T-cell (primary cell): ENCODE data around the gene TSC1. TPM values are rescaled to one million over a fixed set of nuclear protein-coding genes. Genes with fewer than 3 reads are reported as not detected.
A peak's percentile ranks its signal among the peaks of the same experiment; 100 is the strongest.

Experiments
- ATAC-seq, 4 experiments: fragments of 200-7000 bp in 3 of 4; fragments of 150-1000 bp in 1 of 4; cut with Tn5 transposase; replicated peaks in 1 of 4; 1 replicate in 3 of 4; 2 replicates in 1 of 4; pipeline ENCODE4 v1.10.0; 2021; ENCODE audit warnings: moderate library complexity in 3 of 4, mild to moderate bottlenecking in 2 of 4, moderate number of reproducible peaks in 1 of 4
- CTCF ChIA-PET, 2 donors: fragments of 300-600 bp; sonication (Branson Sonifier 250); formaldehyde crosslinking; loops; one replicate each; lab custom pipeline; 2022; ENCODE audit warnings: antibody characterized with exemption in 2 of 2; lab: Charles Lee
- POLR2A ChIA-PET, 2 donors: fragments of 300-600 bp; sonication (Branson Sonifier 250); formaldehyde crosslinking; loops; one replicate each; lab custom pipeline; 2022; ENCODE audit warnings: antibody characterized with exemption in 2 of 2; lab: Charles Lee
- DNase-seq, 35 experiments: peaks; one replicate each; pipeline versions ENCODE4 v3.0.0 to v3.0.0-alpha.2; 2013 to 2023
- H3K27ac ChIP-seq: one replicate; pipeline ENCODE4 v1.5.1; 2013; ENCODE audit warnings: low read length
- H3K27me3 ChIP-seq, 2 experiments: replicated peaks in 1 of 2; 1 replicate in 1 of 2; 2 replicates in 1 of 2; pipeline versions ENCODE4 v1.6.1 to v1.7.0; 2013; ENCODE audit warnings: low read length in 1 of 2, mixed read lengths in 1 of 2; ENCODE audit not compliant: control insufficient read depth in 2 of 2, insufficient read depth in 2 of 2; ENCODE audit errors: extremely low read depth in 1 of 2
- H3K36me3 ChIP-seq, 2 donors: 1 replicate in 1 of 2; 2 replicates in 1 of 2; pipeline versions ENCODE4 v1.6.1 to v1.7.0; 2013; ENCODE audit warnings: low read length in 1 of 2; ENCODE audit not compliant: control insufficient read depth in 2 of 2, insufficient read depth in 1 of 2; ENCODE audit errors: extremely low read depth in 1 of 2
- H3K4me1 ChIP-seq, 2 experiments: 1 replicate in 1 of 2; 2 replicates in 1 of 2; pipeline versions ENCODE4 v1.6.1 to v1.7.0; 2013; ENCODE audit warnings: low read length in 2 of 2, mixed read lengths in 1 of 2; ENCODE audit not compliant: insufficient read depth in 2 of 2, control insufficient read depth in 1 of 2; ENCODE audit errors: extremely low read depth in 1 of 2
- H3K4me3 ChIP-seq, 2 donors: 1 replicate in 1 of 2; 2 replicates in 1 of 2; pipeline versions ENCODE4 v1.5.1 to v1.7.0; 2013; ENCODE audit warnings: mild to moderate bottlenecking in 2 of 2, low read length in 1 of 2, moderate library complexity in 1 of 2; ENCODE audit not compliant: control insufficient read depth in 1 of 2; ENCODE audit errors: extremely low read depth in 1 of 2
- H3K9me3 ChIP-seq: 2 replicates; pipeline ENCODE4 v1.7.0; 2013
- H3K27ac Mint-ChIP-seq, 2 donors: one replicate each; pipeline ENCODE4 v1.8.0; 2020 to 2021; ENCODE audit warnings: mild to moderate bottlenecking in 2 of 2, mixed read lengths in 2 of 2
- H3K27me3 Mint-ChIP-seq, 2 donors: one replicate each; pipeline ENCODE4 v1.8.0; 2021 to 2022; ENCODE audit warnings: mixed read lengths in 2 of 2
- H3K36me3 Mint-ChIP-seq: one replicate; pipeline ENCODE4 v1.8.0; 2021; ENCODE audit warnings: mixed read lengths
- H3K4me1 Mint-ChIP-seq, 3 donors: one replicate each; pipeline ENCODE4 v1.8.0; 2020 to 2022; ENCODE audit warnings: mixed read lengths in 3 of 3, mild to moderate bottlenecking in 1 of 3
- H3K4me3 Mint-ChIP-seq, 3 donors: one replicate each; pipeline ENCODE4 v1.8.0; 2020 to 2022; ENCODE audit warnings: mild to moderate bottlenecking in 3 of 3, mixed read lengths in 3 of 3, moderate library complexity in 3 of 3
- H3K9me3 Mint-ChIP-seq, 3 donors: one replicate each; pipeline ENCODE4 v1.8.0; 2020 to 2022; ENCODE audit warnings: mixed read lengths in 3 of 3
- WGBS: methylation state at CpG from one replicate; pipeline ENCODE4 v1.1.5; 2013; ENCODE audit warnings: missing lambda C conversion rate; ENCODE audit not compliant: insufficient coverage; 5-methylcytosine and 5-hydroxymethylcytosine counted together
- total RNA-seq, 35 experiments: library from RNA in 6 of 35; stranded (reverse) in 6 of 35; fragments of 120-200 nt in 1 of 35; gene quantifications; one replicate each; pipeline versions ENCODE4 v1.2.1 to v1.2.4 and lab custom pipeline; 2013 to 2026

The TSC1 gene
- total RNA-seq, 5 donors from 2014 or later (not counting 1 experiment from before 2014, with no cell fraction given): 56.4 to 70.4 (median 59.8) TPM

- DNase-seq: no peak
- Histone ChIP-seq H3K27ac (no peak overlapping the region), H3K4me3 (no peak overlapping the region), H3K4me1 (peaks cover 2 to 9% of the 10 kb centered on the region in 2 experiments), H3K36me3 (peaks cover 4 to 30% of the 10 kb centered on the region in 2 donors), H3K9me3 (no peaks in the 10 kb centered on the region), H3K27me3 (no peaks in the 10 kb centered on the region)
- H3K27me3 Mint-ChIP-seq: no peaks in the 10 kb centered on the region
- ChIA-PET POLR2A (interaction anchor here in 1 of 2 donors (0.7 kb wide), 1 partner anchor 10 kb away, joined by 3 read pairs; no protein-coding TSS in a partner anchor), CTCF (no interaction called here)
- no peak overlapping the region for H3K4me3 Mint-ChIP-seq
- peaks cover 14 to 15% (median 14%) of the 10 kb centered on the region in 3 donors for H3K4me1 Mint-ChIP-seq
- H3K9me3 Mint-ChIP-seq: no peaks in the 10 kb centered on the region
- H3K36me3 Mint-ChIP-seq: peaks cover 44% of the 10 kb centered on the region
- no peak for ATAC-seq
- H3K27ac Mint-ChIP-seq: no peak overlapping the region
- 93% methylated on average over 3 of the region's 4 CpGs for WGBS
These were observed 32.3 kb downstream of the TSC1 start for GRCh38 chr9:132912131-132912530.

DNA sequence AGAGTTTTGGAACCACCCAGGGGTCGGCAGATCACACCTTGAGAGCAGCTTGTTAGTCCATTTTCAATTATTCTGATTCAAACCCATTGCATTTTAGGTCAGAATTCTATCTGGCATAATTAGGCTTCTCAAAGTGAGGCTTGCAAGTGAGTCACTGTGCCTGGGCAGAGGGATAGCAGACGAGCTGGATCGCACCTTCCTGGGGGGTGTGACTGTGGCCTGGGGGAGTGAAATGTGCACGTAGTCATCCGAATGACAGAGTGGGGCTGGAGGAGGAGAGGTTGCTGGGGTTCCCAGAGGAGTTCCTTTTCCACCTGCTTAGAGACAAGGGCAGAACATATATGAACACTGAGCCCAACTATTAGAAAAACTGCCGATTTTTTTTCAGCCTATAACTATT, 34.0 kb downstream of the TSC1 start:
- ChIA-PET CTCF (interaction anchor here in 1 of 2 donors (0.6 kb wide), 1 partner anchor 32 kb away, joined by 3 read pairs; no protein-coding TSS in a partner anchor), POLR2A (no interaction called here)
- WGBS: 94% methylated on average over 3 of the region's 6 CpGs
- DNase-seq (no peak), ATAC-seq (no peak)
- Mint-ChIP-seq H3K9me3 (no peaks in the 10 kb centered on the region), H3K4me1 (peaks cover 14 to 16% (median 14%) of the 10 kb centered on the region in 3 donors), H3K27ac (no peak overlapping the region), H3K36me3 (peaks cover 38% of the 10 kb centered on the region), H3K27me3 (no peaks in the 10 kb centered on the region), H3K4me3 (no peak overlapping the region)
- H3K9me3 ChIP-seq: no peaks in the 10 kb centered on the region
- H3K36me3 ChIP-seq: peaks cover 6 to 32% of the 10 kb centered on the region in 2 donors
- peaks cover 2 to 9% of the 10 kb centered on the region in 2 experiments for H3K4me1 ChIP-seq
- H3K27ac ChIP-seq: no peak overlapping the region
- H3K27me3 ChIP-seq: no peaks in the 10 kb centered on the region
- no peak overlapping the region for H3K4me3 ChIP-seq

DNA sequence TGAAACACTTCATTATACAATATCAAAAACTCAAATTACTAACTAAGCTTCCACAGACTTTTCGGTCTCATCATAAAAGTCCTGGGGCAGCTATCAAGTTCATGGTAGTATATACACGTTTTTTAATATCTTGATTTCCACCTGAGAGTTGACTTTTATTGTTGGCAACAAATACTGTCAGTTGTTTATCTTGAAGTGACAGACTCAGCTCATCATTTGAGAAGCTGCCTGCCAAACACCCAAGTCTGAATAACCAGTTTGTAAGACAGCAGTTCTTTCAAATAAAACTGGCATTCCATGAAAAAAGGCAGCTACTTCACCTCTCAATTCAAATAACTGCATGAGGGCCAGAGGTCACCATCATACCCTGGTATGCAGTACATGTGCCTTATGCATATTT, 35.1 kb downstream of the TSC1 start:
- no peaks in the 10 kb centered on the region for H3K9me3 Mint-ChIP-seq
- POLR2A ChIA-PET: interaction anchor here in 1 of 2 donors (1.0 to 1.1 kb wide), 2 partner anchors 36 to 121 kb away, joined by 3 to 7 read pairs; no protein-coding TSS in a partner anchor

GRCh38 chr9:132908635-132909034, 35.8 kb downstream of the TSC1 start:
- Mint-ChIP-seq H3K27ac (peak overlapping the region; percentile 61 to 71), H3K36me3 (peaks cover 37% of the 10 kb centered on the region), H3K4me3 (peak overlapping the region in 2 of 3 donors; percentile 4 to 25), H3K9me3 (no peaks in the 10 kb centered on the region), H3K4me1 (peaks cover 14 to 16% (median 14%) of the 10 kb centered on the region in 3 donors), H3K27me3 (no peaks in the 10 kb centered on the region)
- no peak overlapping the region for H3K4me3 ChIP-seq
- ATAC-seq (peak in 3 of 4 experiments; percentile 57 to 74 (median 64)), DNase-seq (peak in 23 of 35 experiments; percentile 2 to 69 (median 24))
- H3K27me3 ChIP-seq: no peaks in the 10 kb centered on the region
- peaks cover 2 to 9% of the 10 kb centered on the region in 2 experiments for H3K4me1 ChIP-seq
- H3K27ac ChIP-seq: no peak overlapping the region
- no CpG with 5 or more reads among the region's 7 CpGs for WGBS
- no peaks in the 10 kb centered on the region for H3K9me3 ChIP-seq
- POLR2A ChIA-PET: interaction anchor here in 1 of 2 donors (0.7 to 1.1 kb wide), 3 partner anchors 29 to 122 kb away, joined by 3 to 7 read pairs (median 5); no protein-coding TSS in a partner anchor
- CTCF ChIA-PET: interaction anchor here in 1 of 2 donors (0.7 to 1.1 kb wide), 4 partner anchors 9 to 109 kb away, joined by 3 to 8 read pairs (median 6); partner anchors contain the start of gene SPACA9
- peaks cover 7 to 37% of the 10 kb centered on the region in 2 donors for H3K36me3 ChIP-seq

More for the DNA sequence above, 35.1 kb downstream of the TSC1 start:
- H3K36me3 ChIP-seq: peaks cover 7 to 31% of the 10 kb centered on the region in 2 donors
- WGBS: no CpG with 5 or more reads among the region's 2 CpGs
- peaks cover 14 to 16% (median 14%) of the 10 kb centered on the region in 3 donors for H3K4me1 Mint-ChIP-seq
- H3K27me3 ChIP-seq: no peaks in the 10 kb centered on the region
- H3K27ac Mint-ChIP-seq: peak overlapping the region in 1 of 2 donors; percentile 71
- no peak overlapping the region for H3K27ac ChIP-seq
- peaks cover 32% of the 10 kb centered on the region for H3K36me3 Mint-ChIP-seq
- peaks cover 2 to 9% of the 10 kb centered on the region in 2 experiments for H3K4me1 ChIP-seq
- DNase-seq (no peak), ATAC-seq (no peak)
- no peak overlapping the region for H3K4me3 ChIP-seq
- H3K4me3 Mint-ChIP-seq: peak overlapping the region in 1 of 3 donors; percentile 25
- H3K27me3 Mint-ChIP-seq: no peaks in the 10 kb centered on the region
- H3K9me3 ChIP-seq: no peaks in the 10 kb centered on the region
- CTCF ChIA-PET: interaction anchor here in 1 of 2 donors (0.8 to 1.1 kb wide), 2 partner anchors 8 to 9 kb away, joined by 5 to 7 read pairs; no protein-coding TSS in a partner anchor

GRCh38 chr9:132905726-132906125, 38.7 kb downstream of the TSC1 start:
- no peaks in the 10 kb centered on the region for H3K27me3 Mint-ChIP-seq
- ChIA-PET POLR2A (no interaction called here), CTCF (interaction anchor here (0.6 kb wide), 2 partner anchors 27 to 52 kb away, joined by 3 to 4 read pairs; partner anchors contain the start of gene SPACA9 (in 1 of the 2))
- Histone ChIP-seq H3K4me3 (no peak overlapping the region), H3K36me3 (peaks cover 3 to 48% of the 10 kb centered on the region in 2 donors), H3K9me3 (no peaks in the 10 kb centered on the region), H3K27me3 (no peaks in the 10 kb centered on the region), H3K27ac (no peak overlapping the region), H3K4me1 (peaks cover 2 to 9% of the 10 kb centered on the region in 2 experiments)
- DNase-seq (no peak), ATAC-seq (no peak)
- peaks cover 14 to 22% (median 21%) of the 10 kb centered on the region in 3 donors for H3K4me1 Mint-ChIP-seq
- WGBS: 95% methylated on average over 11 of the region's 12 CpGs
- H3K4me3 Mint-ChIP-seq: no peak overlapping the region
- no peaks in the 10 kb centered on the region for H3K9me3 Mint-ChIP-seq
- H3K27ac Mint-ChIP-seq: no peak overlapping the region
- H3K36me3 Mint-ChIP-seq: peaks cover 37% of the 10 kb centered on the region

DNA sequence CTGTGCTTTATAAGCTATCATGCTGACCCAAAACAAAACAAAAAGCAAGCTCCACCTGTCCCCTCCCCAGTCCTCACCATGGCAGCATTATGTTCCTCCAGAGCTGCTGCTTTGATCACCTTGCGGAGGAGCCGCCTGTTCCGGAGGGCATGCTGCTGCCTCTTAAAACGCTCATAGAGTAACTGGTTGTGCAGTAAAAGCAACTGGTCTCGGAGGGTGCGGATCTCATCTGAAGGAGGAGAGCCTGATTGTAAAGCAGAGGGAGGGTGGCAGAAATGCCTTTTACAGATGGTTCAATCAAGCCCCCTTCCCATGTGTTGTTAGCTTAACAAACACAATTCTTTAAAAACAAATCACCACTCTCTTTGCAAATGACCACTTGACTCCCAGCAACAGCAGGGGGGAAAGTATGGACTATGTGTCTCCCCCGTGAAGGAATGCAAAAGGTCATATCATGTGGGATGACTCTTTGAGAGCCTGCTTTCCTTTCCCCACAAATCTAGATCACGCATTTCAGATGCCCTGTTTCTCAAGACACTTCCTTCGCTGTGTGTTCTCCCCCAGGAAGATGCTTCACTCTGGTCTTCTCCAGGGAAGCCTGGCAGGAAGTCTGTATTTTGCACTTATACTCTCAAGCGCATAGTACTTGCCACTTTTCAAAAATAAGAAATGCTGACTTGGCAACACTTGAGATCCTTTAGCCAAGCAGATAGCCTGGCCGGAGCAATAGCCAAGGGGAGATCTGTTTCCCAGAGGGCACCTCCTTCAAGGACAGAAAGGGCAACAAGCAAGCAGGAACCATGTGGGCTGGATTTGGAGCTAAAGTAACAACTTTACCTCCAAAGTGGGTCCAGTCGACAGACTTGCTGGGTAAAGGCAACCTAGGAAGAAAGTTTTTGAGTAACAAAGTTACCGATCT, 40.6 kb downstream of the TSC1 start:
- Mint-ChIP-seq H3K4me1 (peaks cover 7 to 16% (median 14%) of the 10 kb centered on the region in 3 donors), H3K4me3 (no peak overlapping the region), H3K27me3 (no peaks in the 10 kb centered on the region), H3K36me3 (peaks cover 46% of the 10 kb centered on the region), H3K9me3 (no peaks in the 10 kb centered on the region), H3K27ac (no peak overlapping the region)
- ChIA-PET POLR2A (no interaction called here), CTCF (interaction anchor here in 1 of 2 donors (0.7 to 2.4 kb wide), 3 partner anchors 40 to 84 kb away, joined by 3 to 14 read pairs (median 5); partner anchors contain the start of gene TSC1)
- Histone ChIP-seq H3K27ac (no peak overlapping the region), H3K4me1 (peaks cover 0 to 6% of the 10 kb centered on the region in 2 experiments), H3K36me3 (peaks cover 4 to 57% of the 10 kb centered on the region in 2 donors), H3K27me3 (no peaks in the 10 kb centered on the region), H3K9me3 (no peaks in the 10 kb centered on the region), H3K4me3 (no peak overlapping the region)
- 100% methylated on average over 3 of the region's 13 CpGs for WGBS
- ATAC-seq (no peak), DNase-seq (no peak)
